Bronchial epithelial cell (primary cell): ENCODE measurements around the gene ZNF74. TPM values are rescaled to one million over a fixed set of nuclear protein-coding genes. Genes with fewer than 3 reads are reported as not detected.
A peak's percentile ranks its signal among the peaks of the same experiment; 100 is the strongest.

ENCODE experiments used
- DNase-seq: peaks from one replicate; pipeline ENCODE4 v3.0.0-alpha.2; 2010; ENCODE audit warnings: low read depth
- FAIRE-seq: peaks from 2 replicates; lab custom pipeline; 2011; peaks lifted over from hg19 to GRCh38; lab: Jason Lieb, UNC
- H3K27me3 ChIP-seq: 2 replicates; pipeline ENCODE4 v1.5.1; 2011; ENCODE audit warnings: low read length; ENCODE audit not compliant: control insufficient read depth, insufficient read depth
- H3K36me3 ChIP-seq: 2 replicates; pipeline ENCODE4 v1.5.1; 2011; ENCODE audit warnings: low read length; ENCODE audit not compliant: control insufficient read depth, insufficient read depth
- H3K4me3 ChIP-seq: 2 replicates; pipeline ENCODE4 v1.5.1; 2011; ENCODE audit warnings: mild to moderate bottlenecking, low read depth, low read length, control low read depth
- total RNA-seq: library from RNA; depleted of rRNA; stranded (reverse); fragments of >200 nt; gene quantifications from 2 replicates; pipeline ENCODE4 v1.2.1, GENCODE V29; 2014
- TF ChIP-seq, protein P1 (sequence below): IDR thresholded peaks from 2 replicates; pipeline ENCODE4 v1.5.1; 2011; ENCODE audit warnings: mild to moderate bottlenecking, moderate library complexity, low read length, control low read depth, inconsistent platforms; ENCODE audit not compliant: insufficient read depth, severe bottlenecking

The ZNF74 gene
- total RNA-seq, 1 donor from 2014 or later: 15.5 TPM

DNA sequence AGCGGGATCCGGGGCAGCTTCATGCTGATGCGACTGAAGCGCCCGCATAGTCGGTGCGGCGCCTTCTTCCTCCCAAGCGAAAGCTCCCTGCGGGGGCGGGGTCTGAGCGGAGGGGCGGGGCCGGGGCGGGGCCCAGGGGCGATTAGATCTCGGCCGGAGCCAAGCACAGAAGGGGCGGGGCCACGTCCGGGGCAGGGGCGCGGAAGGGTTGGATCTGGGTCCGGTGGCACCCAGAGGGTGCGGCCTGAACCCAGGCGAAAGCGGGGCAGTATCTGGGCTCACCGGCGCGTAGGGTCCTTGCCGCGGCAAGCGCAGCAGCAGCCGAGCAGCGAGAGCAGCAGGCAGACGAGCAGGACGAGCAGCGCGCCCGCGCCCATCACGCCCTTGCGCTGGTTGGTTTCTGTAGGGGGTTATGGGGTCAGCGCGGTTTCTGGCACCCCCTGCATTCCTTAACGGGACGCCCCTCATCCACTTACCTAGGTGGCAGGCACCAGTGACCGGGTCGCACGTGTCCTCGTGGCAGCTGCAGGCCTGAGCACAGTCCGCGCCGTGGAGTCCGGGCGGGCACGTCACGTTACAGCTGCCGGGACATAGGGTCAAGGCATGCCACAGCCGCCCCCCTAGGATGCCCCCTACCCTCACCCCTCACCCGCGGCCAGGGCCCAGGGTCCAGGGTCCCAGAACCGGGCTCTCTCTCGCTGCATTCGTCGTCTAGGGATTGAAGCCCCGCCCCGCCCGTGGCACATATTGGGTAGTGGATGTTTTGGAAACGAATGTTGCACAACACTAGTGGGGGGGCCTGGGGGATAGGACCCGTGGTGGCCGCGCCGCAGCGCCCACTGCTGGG is 35.5 kb downstream of the ZNF74 start:
- Histone ChIP-seq H3K27me3 (peaks cover 19% of the 10 kb centered on the region), H3K4me3 (peak overlapping the region; percentile 33), H3K36me3 (no peaks in the 10 kb centered on the region)
- FAIRE-seq: no peak
- TF ChIP-seq, protein P1, sequence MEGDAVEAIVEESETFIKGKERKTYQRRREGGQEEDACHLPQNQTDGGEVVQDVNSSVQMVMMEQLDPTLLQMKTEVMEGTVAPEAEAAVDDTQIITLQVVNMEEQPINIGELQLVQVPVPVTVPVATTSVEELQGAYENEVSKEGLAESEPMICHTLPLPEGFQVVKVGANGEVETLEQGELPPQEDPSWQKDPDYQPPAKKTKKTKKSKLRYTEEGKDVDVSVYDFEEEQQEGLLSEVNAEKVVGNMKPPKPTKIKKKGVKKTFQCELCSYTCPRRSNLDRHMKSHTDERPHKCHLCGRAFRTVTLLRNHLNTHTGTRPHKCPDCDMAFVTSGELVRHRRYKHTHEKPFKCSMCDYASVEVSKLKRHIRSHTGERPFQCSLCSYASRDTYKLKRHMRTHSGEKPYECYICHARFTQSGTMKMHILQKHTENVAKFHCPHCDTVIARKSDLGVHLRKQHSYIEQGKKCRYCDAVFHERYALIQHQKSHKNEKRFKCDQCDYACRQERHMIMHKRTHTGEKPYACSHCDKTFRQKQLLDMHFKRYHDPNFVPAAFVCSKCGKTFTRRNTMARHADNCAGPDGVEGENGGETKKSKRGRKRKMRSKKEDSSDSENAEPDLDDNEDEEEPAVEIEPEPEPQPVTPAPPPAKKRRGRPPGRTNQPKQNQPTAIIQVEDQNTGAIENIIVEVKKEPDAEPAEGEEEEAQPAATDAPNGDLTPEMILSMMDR: no peak
- peak; percentile 7 for DNase-seq

DNA sequence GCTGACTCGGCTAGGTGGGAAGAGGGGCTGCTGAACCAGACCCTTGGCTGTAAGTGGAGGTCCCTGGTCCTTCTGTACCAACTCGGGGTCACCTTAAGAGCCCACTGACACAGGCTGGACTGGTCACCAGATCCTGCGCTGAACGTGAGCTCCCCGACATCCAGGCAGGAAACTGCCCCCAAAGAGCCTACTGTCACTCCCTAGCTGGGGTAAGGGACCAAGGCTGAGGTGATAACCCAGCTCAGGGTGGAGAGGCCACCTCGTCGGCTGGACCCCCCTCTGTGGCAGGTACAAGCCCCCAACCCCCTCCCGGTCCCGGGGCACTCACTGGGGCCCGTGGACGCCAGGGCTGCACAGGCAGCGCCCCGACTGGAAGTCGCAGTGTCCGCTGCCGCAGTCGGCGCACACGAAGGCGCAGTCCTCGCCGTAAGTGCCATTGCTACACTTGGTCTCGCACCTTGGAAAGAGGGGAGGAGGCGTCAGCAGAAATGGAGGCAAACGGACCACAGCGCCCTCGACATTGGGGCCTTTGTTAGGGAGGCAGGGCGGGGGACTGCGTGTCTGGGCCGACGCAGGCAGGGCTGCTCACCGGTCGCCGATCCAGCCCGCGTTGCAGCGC is 36.3 kb downstream of the ZNF74 start:
- Histone ChIP-seq H3K4me3 (peak overlapping the region; percentile 26), H3K36me3 (no peaks in the 10 kb centered on the region), H3K27me3 (peaks cover 23% of the 10 kb centered on the region)
- DNase-seq (no peak), FAIRE-seq (no peak)
- TF ChIP-seq, protein P1: no peak

DNA sequence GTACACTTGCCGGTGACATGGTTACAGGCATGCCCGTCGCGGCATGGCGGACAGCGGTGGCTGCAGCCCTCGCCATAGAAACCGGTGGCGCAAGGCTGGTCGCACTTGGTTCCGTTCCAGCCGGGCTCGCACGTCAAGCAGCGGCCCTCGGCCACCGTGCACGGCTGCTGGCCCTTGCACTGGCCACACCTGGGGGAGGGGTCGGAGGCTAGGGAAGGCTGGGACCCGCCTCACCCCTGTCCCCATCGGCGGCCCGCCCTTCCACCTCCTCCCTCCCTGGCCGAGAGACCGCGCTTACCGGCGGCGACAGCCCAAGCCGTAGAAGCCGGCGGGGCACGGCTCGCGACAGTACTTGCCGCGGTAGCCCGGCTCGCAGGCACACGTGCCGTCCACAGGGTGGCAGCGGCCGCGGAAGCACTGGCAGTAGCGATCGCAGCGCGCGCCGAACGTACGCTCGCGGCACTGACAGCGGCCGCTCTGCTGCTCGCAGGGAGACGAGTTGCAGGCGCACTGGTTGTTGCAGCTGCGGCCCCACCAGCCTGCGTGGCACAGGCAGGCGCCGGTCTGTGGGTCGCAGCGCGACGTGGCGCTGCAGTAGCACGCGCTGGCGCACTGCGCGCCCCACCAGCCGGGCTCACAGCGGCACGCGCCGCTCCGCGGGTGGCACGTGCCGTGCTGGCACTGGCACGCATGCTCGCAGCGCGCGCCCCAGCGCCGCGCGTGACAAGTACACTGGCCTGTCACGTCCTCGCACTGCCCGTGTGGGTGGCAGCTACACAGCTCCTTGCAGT is 37.0 kb downstream of the ZNF74 start:
- DNase-seq (peak; percentile 15), FAIRE-seq (no peak)
- Histone ChIP-seq H3K36me3 (no peaks in the 10 kb centered on the region), H3K4me3 (peak overlapping the region; percentile 26), H3K27me3 (peaks cover 27% of the 10 kb centered on the region)
- TF ChIP-seq, protein P1: peak; percentile 55

DNA sequence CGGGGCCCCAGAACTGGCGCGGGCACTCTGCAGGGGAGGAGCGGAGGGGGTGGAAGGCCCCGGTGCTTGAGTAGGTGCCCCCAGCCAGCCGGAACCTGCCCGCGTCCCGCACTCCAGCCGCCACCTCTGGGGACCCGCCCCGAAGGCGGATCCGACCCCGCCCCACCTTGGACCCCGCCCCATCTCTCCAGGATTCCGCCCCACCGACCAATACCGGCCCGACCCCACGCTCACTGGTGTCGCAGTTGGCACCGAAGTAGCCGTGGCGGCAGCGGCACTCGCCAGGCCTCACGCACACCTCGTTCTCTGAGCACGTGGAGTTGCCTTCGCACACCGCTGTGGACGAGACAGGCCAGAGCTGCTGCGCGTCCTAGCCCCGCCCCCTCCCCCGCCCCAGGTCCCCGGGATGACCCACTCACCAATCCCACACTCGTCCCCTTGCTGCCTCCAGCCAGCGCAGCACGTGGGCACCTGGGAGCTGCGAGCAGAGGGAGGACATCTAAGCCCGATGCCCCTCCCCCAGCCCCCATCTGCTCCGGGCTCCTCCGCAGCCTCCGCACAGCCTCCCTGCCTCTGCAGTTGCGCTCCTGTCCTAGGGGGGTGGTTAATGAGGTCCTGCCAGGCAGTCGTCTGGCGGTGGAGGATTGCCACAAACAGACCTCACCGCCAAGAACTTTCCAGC is 37.7 kb downstream of the ZNF74 start:
- H3K36me3 ChIP-seq: no peaks in the 10 kb centered on the region
- H3K4me3 ChIP-seq: no peak overlapping the region
- H3K27me3 ChIP-seq: peaks cover 32% of the 10 kb centered on the region
- DNase-seq: no peak
- FAIRE-seq: no peak
- TF ChIP-seq, protein P1: no peak

DNA sequence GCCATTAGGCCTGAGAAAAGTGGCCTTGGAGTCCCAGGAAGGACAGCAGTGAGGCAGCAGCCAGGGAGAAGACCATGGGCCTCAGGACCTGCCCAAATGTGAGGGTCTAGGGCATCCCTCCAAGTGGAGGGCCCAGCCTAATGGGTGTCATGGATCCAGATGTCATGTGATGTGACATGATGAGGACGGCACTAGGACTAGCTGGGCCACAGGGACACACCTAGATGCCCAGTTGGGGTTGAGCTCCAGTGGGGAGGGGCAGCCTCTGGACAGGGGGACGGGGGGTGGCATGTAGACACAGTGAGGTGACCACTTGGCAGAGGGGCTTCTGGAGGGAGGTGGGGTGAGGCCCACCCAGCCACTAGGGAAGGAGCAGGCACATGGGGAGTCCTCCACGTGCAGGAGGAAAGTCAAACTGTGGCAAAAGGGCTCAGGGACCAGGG is 38.3 kb downstream of the ZNF74 start:
- Histone ChIP-seq H3K36me3 (no peaks in the 10 kb centered on the region), H3K27me3 (peaks cover 37% of the 10 kb centered on the region), H3K4me3 (no peak overlapping the region)
- DNase-seq (no peak), FAIRE-seq (no peak)
- TF ChIP-seq, protein P1: no peak
